Suprapubic skin (tissue), 3 donors: ENCODE measurements around the gene HOXA4.

Experiments
- POLR2A ChIP-seq, 2 donors: fragments of 450-650 bp; IDR thresholded peaks; one replicate each; pipeline ENCODE4 v1.6.1; 2017; ENCODE audit warnings: antibody characterized with exemption in 2 of 2, mild to moderate bottlenecking in 2 of 2, moderate library complexity in 2 of 2
- TF ChIP-seq, protein P1 (sequence below), 2 donors: fragments of 200-600 bp in 1 of 2; fragments of 450-650 bp in 1 of 2; sonication (generic) in 1 of 2; IDR thresholded peaks; one replicate each; pipeline ENCODE4 v1.5.1; 2016 to 2019; ENCODE audit warnings: antibody characterized with exemption in 2 of 2, mild to moderate bottlenecking in 1 of 2, moderate library complexity in 1 of 2

DNA sequence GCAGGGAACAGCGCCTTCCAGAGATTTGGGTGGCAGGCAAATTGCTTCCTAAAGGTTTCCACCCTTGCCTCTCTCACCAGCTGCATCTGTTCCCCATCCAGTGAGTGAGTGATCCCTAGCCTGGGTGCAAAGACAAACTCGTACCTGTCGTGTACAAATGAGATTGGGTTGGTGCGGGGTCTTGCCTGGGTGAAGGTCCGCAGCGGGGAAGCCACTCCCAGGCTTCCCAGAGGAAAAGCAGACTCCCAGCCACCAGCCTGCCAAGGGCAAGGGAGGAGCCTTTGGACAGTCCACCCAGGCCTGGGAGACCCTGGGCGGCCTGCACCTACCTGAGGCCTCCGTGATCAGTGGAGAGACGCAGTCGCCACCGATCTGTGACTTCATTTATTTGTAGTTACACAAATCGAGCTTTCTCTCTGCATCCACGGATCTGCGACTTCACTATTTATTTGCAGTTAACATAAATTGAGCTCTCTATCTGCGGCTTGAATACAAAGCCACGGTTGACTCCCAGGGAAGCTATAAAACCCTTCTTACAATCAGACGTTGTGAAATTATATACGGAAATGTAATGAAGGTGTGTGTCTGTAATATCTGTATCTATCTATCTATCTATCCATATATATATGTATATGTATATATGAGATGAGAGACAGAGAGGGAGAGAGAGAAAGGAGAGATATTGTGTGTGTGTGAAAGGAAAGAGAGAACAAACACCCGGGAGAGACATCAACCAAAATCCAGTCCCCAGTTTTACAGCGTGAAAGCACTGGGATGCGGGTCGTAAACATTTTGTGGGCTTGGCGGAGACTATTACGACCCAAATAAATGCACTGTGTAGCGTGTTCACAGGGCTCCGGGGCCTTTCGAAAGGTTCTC is 28.9 kb upstream of the HOXA4 start:
- TF ChIP-seq, protein P1, sequence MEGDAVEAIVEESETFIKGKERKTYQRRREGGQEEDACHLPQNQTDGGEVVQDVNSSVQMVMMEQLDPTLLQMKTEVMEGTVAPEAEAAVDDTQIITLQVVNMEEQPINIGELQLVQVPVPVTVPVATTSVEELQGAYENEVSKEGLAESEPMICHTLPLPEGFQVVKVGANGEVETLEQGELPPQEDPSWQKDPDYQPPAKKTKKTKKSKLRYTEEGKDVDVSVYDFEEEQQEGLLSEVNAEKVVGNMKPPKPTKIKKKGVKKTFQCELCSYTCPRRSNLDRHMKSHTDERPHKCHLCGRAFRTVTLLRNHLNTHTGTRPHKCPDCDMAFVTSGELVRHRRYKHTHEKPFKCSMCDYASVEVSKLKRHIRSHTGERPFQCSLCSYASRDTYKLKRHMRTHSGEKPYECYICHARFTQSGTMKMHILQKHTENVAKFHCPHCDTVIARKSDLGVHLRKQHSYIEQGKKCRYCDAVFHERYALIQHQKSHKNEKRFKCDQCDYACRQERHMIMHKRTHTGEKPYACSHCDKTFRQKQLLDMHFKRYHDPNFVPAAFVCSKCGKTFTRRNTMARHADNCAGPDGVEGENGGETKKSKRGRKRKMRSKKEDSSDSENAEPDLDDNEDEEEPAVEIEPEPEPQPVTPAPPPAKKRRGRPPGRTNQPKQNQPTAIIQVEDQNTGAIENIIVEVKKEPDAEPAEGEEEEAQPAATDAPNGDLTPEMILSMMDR (IDR thresholded peaks at IDR 0.05): no peak
- no peak for TF ChIP-seq POLR2A (IDR thresholded peaks at IDR 0.05)
